Measurements from ENCODE around the gene STAT3.

STAT3 gene

DNA sequence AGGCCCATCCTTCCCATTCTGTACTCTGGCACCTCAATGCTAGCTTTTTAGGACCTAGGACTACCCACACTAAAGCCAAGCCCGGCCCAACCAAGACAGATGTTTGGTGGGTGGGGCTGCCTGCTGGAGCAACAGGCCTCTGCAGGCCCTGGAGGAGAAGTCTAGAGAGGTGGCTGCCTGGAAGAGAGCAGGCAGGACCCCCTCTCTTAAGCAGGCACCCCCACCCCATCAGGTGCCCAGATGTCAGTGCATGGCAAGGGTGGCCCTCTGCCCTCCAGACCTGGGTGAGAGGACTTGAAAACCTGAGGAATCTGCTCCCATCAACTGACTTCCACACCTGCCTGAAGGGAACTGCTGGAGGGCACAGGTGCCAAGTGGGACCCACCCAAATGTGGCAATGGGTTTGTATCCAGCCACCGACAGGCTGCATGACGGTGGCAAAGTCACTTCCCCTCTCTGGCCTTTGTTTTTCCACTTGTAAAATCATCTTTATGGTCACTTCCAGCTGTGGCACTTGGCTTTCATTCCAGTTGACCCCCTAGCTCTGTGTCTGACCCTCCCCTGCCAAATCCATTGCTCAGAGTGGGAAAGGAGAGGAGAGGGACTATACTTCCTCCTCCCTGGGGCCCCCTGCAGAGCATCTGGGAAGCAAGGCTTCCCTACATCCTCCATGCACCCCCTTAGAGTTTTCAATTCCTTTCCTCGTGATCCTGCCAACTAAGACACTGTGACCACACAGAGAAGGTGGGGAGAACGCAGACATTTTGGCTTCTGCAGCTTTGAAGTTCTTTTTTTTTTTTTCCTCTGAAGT lies 101.6 kb downstream of the STAT3 start:
- H4K20me1 ChIP-seq (ENCODE audit: insufficient read depth), result no peaks in the 10 kb centered on the region
- no peaks in the 10 kb centered on the region for H3K79me2 ChIP-seq (ENCODE audit: insufficient read depth, low read depth)
- H3K4me3 ChIP-seq (IDR thresholded peaks at IDR 0.05; ENCODE audit: insufficient read depth, low read depth, low read length), result no peak overlapping the region
- TF ChIP-seq, protein P1, sequence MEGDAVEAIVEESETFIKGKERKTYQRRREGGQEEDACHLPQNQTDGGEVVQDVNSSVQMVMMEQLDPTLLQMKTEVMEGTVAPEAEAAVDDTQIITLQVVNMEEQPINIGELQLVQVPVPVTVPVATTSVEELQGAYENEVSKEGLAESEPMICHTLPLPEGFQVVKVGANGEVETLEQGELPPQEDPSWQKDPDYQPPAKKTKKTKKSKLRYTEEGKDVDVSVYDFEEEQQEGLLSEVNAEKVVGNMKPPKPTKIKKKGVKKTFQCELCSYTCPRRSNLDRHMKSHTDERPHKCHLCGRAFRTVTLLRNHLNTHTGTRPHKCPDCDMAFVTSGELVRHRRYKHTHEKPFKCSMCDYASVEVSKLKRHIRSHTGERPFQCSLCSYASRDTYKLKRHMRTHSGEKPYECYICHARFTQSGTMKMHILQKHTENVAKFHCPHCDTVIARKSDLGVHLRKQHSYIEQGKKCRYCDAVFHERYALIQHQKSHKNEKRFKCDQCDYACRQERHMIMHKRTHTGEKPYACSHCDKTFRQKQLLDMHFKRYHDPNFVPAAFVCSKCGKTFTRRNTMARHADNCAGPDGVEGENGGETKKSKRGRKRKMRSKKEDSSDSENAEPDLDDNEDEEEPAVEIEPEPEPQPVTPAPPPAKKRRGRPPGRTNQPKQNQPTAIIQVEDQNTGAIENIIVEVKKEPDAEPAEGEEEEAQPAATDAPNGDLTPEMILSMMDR (conservative IDR thresholded peaks at IDR 0.05; ENCODE audit: low read depth, low read length), result no peak
- H2AFZ ChIP-seq (ENCODE audit: low read depth), result no peak overlapping the region
- H3K4me1 ChIP-seq (ENCODE audit: low read depth, poor library complexity, severe bottlenecking), result no peaks in the 10 kb centered on the region
- no peaks in the 10 kb centered on the region for H3K36me3 ChIP-seq (ENCODE audit: insufficient read depth)
- H3K27ac ChIP-seq, result no peak overlapping the region
- peaks cover 27% of the 10 kb centered on the region for H3K27me3 ChIP-seq (ENCODE audit: insufficient read depth, low read depth)
- no peak overlapping the region for H3K9ac ChIP-seq
- H3K4me2 ChIP-seq, result no peak overlapping the region

DNA sequence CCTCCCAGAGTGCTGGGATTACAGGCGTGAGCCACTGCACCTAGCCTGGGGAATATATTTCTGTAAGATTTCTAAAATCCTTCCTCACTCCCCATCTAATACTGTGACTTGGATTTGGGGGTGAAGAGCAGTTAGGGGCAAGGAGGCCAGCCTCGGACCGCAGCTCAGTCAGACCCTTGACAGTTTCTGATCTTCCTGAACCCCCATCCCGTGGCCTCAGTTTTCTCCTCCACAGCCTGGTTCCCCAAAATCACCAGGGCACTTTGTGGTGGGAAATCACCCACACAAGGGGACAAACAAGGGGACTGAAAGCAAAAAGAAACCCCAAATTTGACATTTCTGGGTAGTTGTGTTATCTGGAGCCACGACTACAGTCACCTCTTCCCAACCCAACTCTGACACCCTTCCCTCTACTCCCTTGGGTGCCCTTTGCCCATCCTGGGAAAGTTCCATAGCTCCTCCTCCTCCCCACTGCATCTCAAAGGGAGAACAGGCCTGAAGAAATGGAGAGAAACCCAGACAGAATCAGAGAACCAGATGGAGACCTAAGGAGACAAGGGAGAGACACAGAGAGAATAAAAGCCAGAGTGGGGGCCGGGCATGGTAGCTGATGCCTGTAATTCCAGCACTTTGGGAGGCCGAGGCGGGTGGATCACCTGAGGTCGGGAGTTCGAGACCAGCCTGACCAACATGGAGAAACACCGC lies 102.7 kb downstream of the STAT3 start:
- H3K36me3 ChIP-seq (ENCODE audit: insufficient read depth), result no peaks in the 10 kb centered on the region
- H2AFZ ChIP-seq (ENCODE audit: low read depth), result no peak overlapping the region
- no peak overlapping the region for H3K9ac ChIP-seq
- H4K20me1 ChIP-seq (ENCODE audit: insufficient read depth), result no peaks in the 10 kb centered on the region
- no peak overlapping the region for H3K4me3 ChIP-seq (IDR thresholded peaks at IDR 0.05; ENCODE audit: insufficient read depth, low read depth, low read length)
- no peak overlapping the region for H3K4me2 ChIP-seq
- H3K27ac ChIP-seq, result no peak overlapping the region
- TF ChIP-seq, protein P1 (conservative IDR thresholded peaks at IDR 0.05; ENCODE audit: low read depth, low read length), result no peak
- H3K4me1 ChIP-seq (ENCODE audit: low read depth, poor library complexity, severe bottlenecking), result no peaks in the 10 kb centered on the region
- peaks cover 22% of the 10 kb centered on the region; the same call in 1 of the 2 replicates for H3K27me3 ChIP-seq (ENCODE audit: insufficient read depth, low read depth)
- no peaks in the 10 kb centered on the region for H3K79me2 ChIP-seq (ENCODE audit: insufficient read depth, low read depth)

DNA sequence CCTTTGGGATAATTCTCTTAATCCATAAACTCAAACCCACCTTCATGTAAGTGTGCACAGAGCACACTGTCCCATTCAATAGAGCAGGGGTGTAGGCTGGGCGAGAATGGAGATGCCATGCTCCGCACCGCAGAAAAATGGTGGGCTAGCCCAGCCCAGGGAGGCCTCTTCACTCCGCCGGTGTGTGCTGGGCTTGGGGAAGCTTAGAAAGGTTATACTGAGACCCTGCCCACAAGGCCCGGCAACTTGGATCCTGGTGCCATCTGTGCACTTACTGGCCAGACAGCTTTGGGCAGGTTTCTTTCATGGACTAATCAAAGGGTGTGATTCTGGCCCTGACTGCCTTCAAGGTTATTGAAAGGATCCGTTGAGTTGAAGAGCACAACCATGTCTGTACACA lies 103.7 kb downstream of the STAT3 start:
- no peaks in the 10 kb centered on the region for H3K36me3 ChIP-seq (ENCODE audit: insufficient read depth)
- TF ChIP-seq, protein P1 (conservative IDR thresholded peaks at IDR 0.05; ENCODE audit: low read depth, low read length), result no peak

DNA sequence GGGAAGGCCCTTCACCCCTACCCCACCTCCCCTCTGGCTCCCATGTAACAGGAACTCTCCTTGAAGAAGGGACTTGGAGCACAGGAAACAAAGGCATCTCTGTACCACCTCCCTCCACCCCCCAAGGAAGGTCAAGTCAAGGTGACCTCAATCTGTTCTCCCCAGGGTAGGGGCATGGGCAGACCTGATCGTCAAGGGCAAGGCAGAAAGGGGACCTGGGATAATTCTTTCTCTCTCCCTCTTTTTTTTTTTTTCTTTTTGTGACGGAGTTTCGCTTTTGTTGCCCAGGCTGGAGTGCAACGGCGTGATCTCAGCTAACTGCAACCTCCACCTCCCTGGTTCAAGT lies 104.2 kb downstream of the STAT3 start:
- no peaks in the 10 kb centered on the region for H3K79me2 ChIP-seq (ENCODE audit: insufficient read depth, low read depth)
- TF ChIP-seq, protein P1 (conservative IDR thresholded peaks at IDR 0.05; ENCODE audit: low read depth, low read length), result no peak
- H2AFZ ChIP-seq (ENCODE audit: low read depth), result no peak overlapping the region
- H3K4me1 ChIP-seq (ENCODE audit: low read depth, poor library complexity, severe bottlenecking), result no peaks in the 10 kb centered on the region
- H3K4me3 ChIP-seq (IDR thresholded peaks at IDR 0.05; ENCODE audit: insufficient read depth, low read depth, low read length), result no peak overlapping the region
- H3K27me3 ChIP-seq (ENCODE audit: insufficient read depth, low read depth), result peaks cover 13% of the 10 kb centered on the region; the same call in 1 of the 2 replicates
- no peaks in the 10 kb centered on the region for H4K20me1 ChIP-seq (ENCODE audit: insufficient read depth)
- no peak overlapping the region for H3K9ac ChIP-seq
- H3K27ac ChIP-seq, result no peak overlapping the region
- H3K36me3 ChIP-seq (ENCODE audit: insufficient read depth), result no peaks in the 10 kb centered on the region
- no peak overlapping the region for H3K4me2 ChIP-seq

More for the DNA sequence above, 103.7 kb downstream of the STAT3 start:
- no peak overlapping the region for H3K27ac ChIP-seq
- no peak overlapping the region for H3K9ac ChIP-seq
- no peaks in the 10 kb centered on the region for H4K20me1 ChIP-seq (ENCODE audit: insufficient read depth)
- peaks cover 18% of the 10 kb centered on the region; the same call in 1 of the 2 replicates for H3K27me3 ChIP-seq (ENCODE audit: insufficient read depth, low read depth)
- H2AFZ ChIP-seq (ENCODE audit: low read depth), result no peak overlapping the region
- no peaks in the 10 kb centered on the region for H3K4me1 ChIP-seq (ENCODE audit: low read depth, poor library complexity, severe bottlenecking)
- H3K4me3 ChIP-seq (IDR thresholded peaks at IDR 0.05; ENCODE audit: insufficient read depth, low read depth, low read length), result no peak overlapping the region
- no peak overlapping the region for H3K4me2 ChIP-seq
- no peaks in the 10 kb centered on the region for H3K79me2 ChIP-seq (ENCODE audit: insufficient read depth, low read depth)
